Spleen (tissue), 11 donors: ENCODE measurements around the gene FBN1. TPM values are rescaled to one million over a fixed set of nuclear protein-coding genes. Genes with fewer than 3 reads are reported as not detected.

Experiments used
- DNase-seq: peaks from one replicate; pipeline ENCODE4 v3.0.0-alpha.2; 2020
- H3K27ac ChIP-seq, 8 donors: fragments of 200-600 bp; sonication (generic) in 7 of 8; 1 replicate in 4 of 8; 2 replicates in 4 of 8; pipeline versions ENCODE4 v1.5.0 to v1.8.0; 2016 to 2021; ENCODE audit warnings: inconsistent platforms in 4 of 8, mild to moderate bottlenecking in 4 of 8, moderate library complexity in 1 of 8
- H3K27me3 ChIP-seq, 7 donors: fragments of 200-600 bp; sonication (generic) in 6 of 7; replicated peaks in 1 of 7; 1 replicate in 4 of 7; 2 replicates in 3 of 7; pipeline versions ENCODE4 v1.5.0 to v1.8.0; 2016 to 2021; ENCODE audit warnings: inconsistent platforms in 3 of 7, mild to moderate bottlenecking in 1 of 7
- H3K36me3 ChIP-seq, 6 donors: fragments of 200-600 bp; sonication (generic) in 5 of 6; 1 replicate in 4 of 6; 2 replicates in 2 of 6; pipeline versions ENCODE4 v1.5.0 to v1.8.0; 2016 to 2021; ENCODE audit warnings: inconsistent platforms in 2 of 6
- H3K4me1 ChIP-seq, 6 donors: fragments of 200-600 bp; sonication (generic) in 5 of 6; 1 replicate in 3 of 6; 2 replicates in 3 of 6; pipeline versions ENCODE4 v1.5.0 to v1.8.0; 2016 to 2021; ENCODE audit warnings: inconsistent platforms in 3 of 6
- H3K4me3 ChIP-seq, 8 donors: fragments of 200-600 bp; sonication (generic) in 7 of 8; 1 replicate in 4 of 8; 2 replicates in 4 of 8; pipeline versions ENCODE4 v1.5.0 to v1.8.0; 2016 to 2021; ENCODE audit warnings: inconsistent platforms in 4 of 8, mild to moderate bottlenecking in 4 of 8, moderate library complexity in 2 of 8
- H3K9me3 ChIP-seq, 8 donors: fragments of 200-600 bp; sonication (generic) in 7 of 8; 1 replicate in 4 of 8; 2 replicates in 4 of 8; pipeline versions ENCODE4 v1.5.0 to v1.8.0; 2016 to 2021; ENCODE audit warnings: inconsistent platforms in 4 of 8
- CTCF ChIP-seq, 11 experiments: fragments of 200-600 bp in 7 of 11; fragments of 450-650 bp in 4 of 11; sonication (generic) in 4 of 11; IDR thresholded peaks in 8 of 11; conservative IDR thresholded peaks in 3 of 11; 1 replicate in 7 of 11; 2 replicates in 4 of 11; pipeline versions ENCODE4 v1.4.0 to v1.8.0; 2016 to 2021; ENCODE audit warnings: antibody characterized with exemption in 11 of 11, inconsistent platforms in 4 of 11, mild to moderate bottlenecking in 1 of 11
- POLR2A ChIP-seq, 3 donors: fragments of 450-650 bp; IDR thresholded peaks; one replicate each; pipeline ENCODE4 v1.5.1; 2017; ENCODE audit warnings: antibody characterized with exemption in 3 of 3, mild to moderate bottlenecking in 1 of 3
- POLR2AphosphoS5 ChIP-seq, 3 donors: sonication (generic); formaldehyde crosslinking; IDR thresholded peaks; one replicate each; pipeline ENCODE4 v1.5.1; 2017; ENCODE audit warnings: antibody characterized with exemption in 3 of 3
- WGBS, 5 donors: extraction: QIAGEN DNeasy Blood & Tissue Kit in 3 of 5; methylation state at CpG; one replicate each; pipeline versions ENCODE4 v1.1.5 to v1.1.7; 2013 to 2018; 5-methylcytosine and 5-hydroxymethylcytosine counted together
- intact Hi-C: fragments of 100-400 bp; cut with DNase I; formaldehyde crosslinking; loops from one replicate; pipeline ENCODE4 v1.15.0; 2023; ENCODE audit warnings: low total_unique reads
- polyA plus RNA-seq, 3 donors: library from polyadenylated mRNA; stranded (reverse); fragments of 200-250 nt; gene quantifications; one replicate each; pipeline ENCODE4 v1.2.1, GENCODE V29; 2013
- total RNA-seq, 7 donors: library from RNA; depleted of rRNA in 3 of 7; stranded (reverse); fragments of >200 nt in 3 of 7; fragmentation: NEBNext Ultra II Directional in 4 of 7; extraction: Animal tissue kit (Norgen Biotek cat#: 25700) in 4 of 7; gene quantifications; one replicate each; pipeline versions ENCODE4 v1.1.0 to v1.2.1, GENCODE V29; 2016 to 2021
- donor health status: healthy with polysubstance abuse.
- donor health status: DM: no; HTN: no; CAD: no; lungs with moderate emphysema.
- donor health status: DM: no; HTN: no; CAD: no.
- donor health status: Bipolar disorder and iron deficiency.
- donor health status: healthy.
- donor health status: DM: no; HTN: no; CAD: no.
- donor health status: DM: yes; HTN: yes; CAD: no.

Gene FBN1
- total and polyA plus RNA-seq, 10 donors, result 3.2 to 139 (median 45.4) TPM

GRCh38 chr15:48644827-48645557, 517 bp downstream of the FBN1 start:
- intact Hi-C loops, result no loop called here
- H3K27me3 ChIP-seq, result peaks cover 0 to 34% (median 25%) of the 10 kb centered on the region in 7 donors
- peak overlapping the region; percentile 61 to 86 (median 73) for H3K4me3 ChIP-seq

GRCh38 chr15:48644467-48644826, 1.1 kb downstream of the FBN1 start:
- TF ChIP-seq POLR2AphosphoS5 (IDR thresholded peaks at IDR 0.05) (no peak), CTCF (IDR thresholded peaks at IDR 0.05 in 8 of 11, conservative IDR thresholded peaks at IDR 0.05 in 3 of 11) (no peak), POLR2A (IDR thresholded peaks at IDR 0.05) (no peak)
- no peak for DNase-seq
- 0 to 2% (median 1%) methylated on average over 26 of the region's 26 CpGs for WGBS, 5 donors
- intact Hi-C loops, result no loop called here
- Histone ChIP-seq H3K4me1 (peaks cover 0 to 53% (median 35%) of the 10 kb centered on the region in 6 donors), H3K27ac (peak overlapping the region; percentile 36 to 89 (median 85)), H3K27me3 (peaks cover 0 to 34% (median 25%) of the 10 kb centered on the region in 7 donors), H3K9me3 (no peaks in the 10 kb centered on the region), H3K36me3 (no peaks in the 10 kb centered on the region), H3K4me3 (peak overlapping the region; percentile 61 to 86 (median 73))

More at GRCh38 chr15:48644827-48645557, 517 bp downstream of the FBN1 start:
- Histone ChIP-seq H3K9me3 (no peaks in the 10 kb centered on the region), H3K4me1 (peaks cover 0 to 53% (median 35%) of the 10 kb centered on the region in 6 donors), H3K27ac (peak overlapping the region; percentile 71 to 89 (median 85)), H3K36me3 (no peaks in the 10 kb centered on the region)
- DNase-seq, result peak; percentile 78
- 0 to 2% (median 1%) methylated on average over 22 to 79 of the region's 79 CpGs for WGBS, 5 donors
- no peak for TF ChIP-seq CTCF (IDR thresholded peaks at IDR 0.05 in 8 of 11, conservative IDR thresholded peaks at IDR 0.05 in 3 of 11)
- TF ChIP-seq POLR2A (IDR thresholded peaks at IDR 0.05), result no peak
- no peak for TF ChIP-seq POLR2AphosphoS5 (IDR thresholded peaks at IDR 0.05)

- Histone ChIP-seq H3K4me3 (peak overlapping the region; percentile 61 to 86 (median 73)), H3K27me3 (peaks cover 0 to 34% (median 25%) of the 10 kb centered on the region in 7 donors), H3K9me3 (no peaks in the 10 kb centered on the region), H3K4me1 (peaks cover 0 to 53% (median 35%) of the 10 kb centered on the region in 6 donors), H3K27ac (peak overlapping the region; percentile 36 to 89 (median 85)), H3K36me3 (no peaks in the 10 kb centered on the region)
- no peak for TF ChIP-seq POLR2A (IDR thresholded peaks at IDR 0.05)
- TF ChIP-seq POLR2AphosphoS5 (IDR thresholded peaks at IDR 0.05), result no peak
- TF ChIP-seq CTCF (IDR thresholded peaks at IDR 0.05 in 8 of 11, conservative IDR thresholded peaks at IDR 0.05 in 3 of 11), result no peak
- WGBS, 5 donors, result 44 to 56% (median 46%) methylated on average over 12 of the region's 12 CpGs
- DNase-seq, result no peak
- intact Hi-C loops, result no loop called here
Observed at GRCh38 chr15:48643776-48644466, 1.6 kb downstream of the FBN1 start.

GRCh38 chr15:48643206-48643605, 2.3 kb downstream of the FBN1 start:
- Histone ChIP-seq H3K36me3 (no peaks in the 10 kb centered on the region), H3K4me1 (peaks cover 0 to 53% (median 35%) of the 10 kb centered on the region in 6 donors), H3K27me3 (peaks cover 0 to 34% (median 25%) of the 10 kb centered on the region in 7 donors), H3K4me3 (peak overlapping the region in 7 of 8 donors; percentile 61 to 86 (median 76)), H3K9me3 (no peaks in the 10 kb centered on the region), H3K27ac (peak overlapping the region in 6 of 8 donors; percentile 26 to 89 (median 85))
- TF ChIP-seq POLR2AphosphoS5 (IDR thresholded peaks at IDR 0.05) (no peak), CTCF (IDR thresholded peaks at IDR 0.05 in 8 of 11, conservative IDR thresholded peaks at IDR 0.05 in 3 of 11) (no peak), POLR2A (IDR thresholded peaks at IDR 0.05) (no peak)
- intact Hi-C loops, result no loop called here
- 34 to 69% (median 63%) methylated on average over 3 of the region's 3 CpGs for WGBS, 5 donors
- DNase-seq, result no peak
